Ovary (tissue), 9 donors: ENCODE data around the gene PRR35. TPM values are rescaled to one million over a fixed set of nuclear protein-coding genes. Genes with fewer than 3 reads are reported as not detected.

ENCODE experiments used
- DNase-seq, 5 donors: peaks; one replicate each; pipeline ENCODE4 v3.0.0-alpha.2; 2019 to 2020
- H3K27ac ChIP-seq, 2 donors: fragments of 200-600 bp; one replicate each; pipeline versions ENCODE4 v1.5.1 to v1.8.0; 2019 to 2022
- H3K27me3 ChIP-seq: fragments of 200-600 bp; one replicate; pipeline ENCODE4 v1.8.0; 2022
- H3K36me3 ChIP-seq: fragments of 200-600 bp; sonication (generic); one replicate; pipeline ENCODE4 v1.5.1; 2019
- H3K4me1 ChIP-seq: one replicate; pipeline ENCODE4 v1.8.1; 2013; ENCODE audit warnings: mild to moderate bottlenecking, moderate library complexity; ENCODE audit not compliant: insufficient read depth
- H3K4me3 ChIP-seq: fragments of 200-600 bp; sonication (generic); one replicate; pipeline ENCODE4 v1.5.1; 2017
- H3K9me3 ChIP-seq, 2 donors: fragments of 200-600 bp in 1 of 2; sonication (generic) in 1 of 2; one replicate each; pipeline versions ENCODE4 v1.5.1 to v1.8.1; 2013 to 2019; ENCODE audit warnings: mild to moderate bottlenecking in 1 of 2, moderate library complexity in 1 of 2
- CTCF ChIP-seq, 3 donors: fragments of 450-650 bp in 2 of 3; fragments of 200-600 bp in 1 of 3; IDR thresholded peaks; one replicate each; pipeline versions ENCODE4 v1.5.1 to v1.8.0; 2016 to 2022; ENCODE audit warnings: antibody characterized with exemption in 3 of 3, mild to moderate bottlenecking in 1 of 3
- EP300 ChIP-seq: sonication (generic); formaldehyde crosslinking; IDR thresholded peaks from one replicate; pipeline ENCODE4 v1.6.1; 2017; ENCODE audit warnings: antibody characterized with exemption
- POLR2A ChIP-seq: fragments of 450-650 bp; IDR thresholded peaks from one replicate; pipeline ENCODE4 v1.6.1; 2017; ENCODE audit warnings: antibody characterized with exemption, mild to moderate bottlenecking, moderate library complexity
- WGBS, 3 donors: extraction: QIAGEN DNeasy Blood & Tissue Kit in 1 of 3; methylation state at CpG; one replicate each; pipeline versions ENCODE4 v1.1.5 to v1.1.7; 2013 to 2017; 5-methylcytosine and 5-hydroxymethylcytosine counted together
- intact Hi-C, 4 donors: fragments of 100-400 bp; cut with DNase I; formaldehyde crosslinking; loops; one replicate each; pipeline versions ENCODE4 v1.11.0 to v1.15.1; 2022 to 2023
- polyA plus RNA-seq, 2 donors: library from polyadenylated mRNA; stranded (reverse); fragments of 200-250 nt in 1 of 2; fragments of 350-450 nt in 1 of 2; fragmentation: Illumina TruSeq in 1 of 2; extraction: RNeasy Lipid Tissue Mini Kit (QIAGEN cat#74804) in 1 of 2; gene quantifications; one replicate each; pipeline ENCODE4 v1.2.3, GENCODE V29; 2013 to 2014
- total RNA-seq, 7 donors: library from RNA; depleted of rRNA in 2 of 7; stranded (reverse); fragments of >200 nt in 2 of 7; fragmentation: NEBNext Ultra II Directional in 3 of 7; extraction: Animal tissue kit (Norgen Biotek cat#: 25700) in 3 of 7; gene quantifications; one replicate each; pipeline versions ENCODE4 v1.1.0 to v1.2.4, GENCODE V29; 2016 to 2023
- donor health status: DM: no; HTN: no; CAD: no; lungs with moderate emphysema.
- donor health status: DM: no; HTN: no; CAD: no.
- donor health status: Bipolar disorder and iron deficiency.
- donor health status: DM: yes; HTN: yes; CAD: no.
- donor health status: DM: no; HTN: no; CAD: no.
- donor health status: DM: yes; HTN: yes; CAD: no.

The PRR35 gene
- total and polyA plus RNA-seq, 9 donors, result not detected

GRCh38 chr16:563072-563644 is 3.0 kb downstream of the PRR35 start:
- no peaks in the 10 kb centered on the region for H3K9me3 ChIP-seq
- no peak overlapping the region for H3K27ac ChIP-seq
- peaks cover 3% of the 10 kb centered on the region for H3K27me3 ChIP-seq
- no peak overlapping the region for H3K4me3 ChIP-seq
- intact Hi-C loops, result no loop called here
- no peaks in the 10 kb centered on the region for H3K36me3 ChIP-seq
- peaks cover 27% of the 10 kb centered on the region for H3K4me1 ChIP-seq
- 87 to 88% (median 87%) methylated on average over 24 to 30 of the region's 30 CpGs for WGBS, 3 donors
- no peak for TF ChIP-seq EP300
- no peak for TF ChIP-seq CTCF (IDR thresholded peaks at IDR 0.05)
- TF ChIP-seq POLR2A, result no peak
- no peak for DNase-seq

DNA sequence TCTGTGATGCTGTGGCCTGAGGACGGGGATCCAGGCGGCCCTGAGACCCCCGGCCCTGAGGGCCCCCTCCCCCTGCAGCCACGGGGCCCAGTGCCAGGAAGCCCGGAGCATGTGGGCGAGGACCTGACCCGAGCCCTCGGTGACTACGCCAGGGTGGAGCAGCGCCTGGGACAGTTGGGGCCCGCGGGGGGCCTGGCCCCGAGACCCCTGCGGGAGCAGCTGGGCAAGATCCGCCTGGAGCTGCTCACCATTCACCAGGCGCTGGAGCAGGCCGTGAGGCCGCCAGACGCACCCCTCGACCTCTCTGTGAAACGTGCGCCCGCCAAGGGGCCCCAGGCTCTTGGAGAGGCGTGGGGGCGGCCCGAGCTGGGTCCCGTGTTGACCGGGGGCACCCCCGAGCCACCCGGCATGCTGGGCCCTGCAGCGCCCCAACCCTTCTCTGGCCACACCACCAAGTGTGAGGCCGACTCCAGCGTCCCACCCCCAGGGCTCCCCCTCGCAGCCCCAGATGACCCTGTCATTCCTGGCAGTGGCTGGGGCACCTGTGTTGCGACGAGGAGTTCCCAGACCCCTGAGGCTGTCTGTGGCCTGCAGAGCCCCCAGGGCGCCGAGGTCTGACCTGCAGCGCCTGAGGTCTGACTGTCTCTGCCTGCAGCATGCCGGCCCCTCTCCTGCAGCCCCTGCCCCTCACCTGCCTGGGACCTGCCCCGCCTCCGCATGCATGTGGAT is 4.7 kb downstream of the PRR35 start:
- Histone ChIP-seq H3K4me3 (no peak overlapping the region), H3K27me3 (peaks cover 3% of the 10 kb centered on the region), H3K4me1 (peaks cover 37% of the 10 kb centered on the region), H3K27ac (peak overlapping the region; percentile 19 to 80), H3K36me3 (no peaks in the 10 kb centered on the region), H3K9me3 (no peaks in the 10 kb centered on the region)
- 69 to 87% (median 70%) methylated on average over 38 to 42 of the region's 42 CpGs for WGBS, 3 donors
- TF ChIP-seq CTCF (IDR thresholded peaks at IDR 0.05), result no peak
- no peak for TF ChIP-seq POLR2A
- no peak for TF ChIP-seq EP300
- intact Hi-C loops, result loop anchor here in 1 of 4 donors (5.0 kb wide), 1 partner anchor 102 kb away; the partner anchor contains the start of gene RHOT2
- no peak for DNase-seq

- TF ChIP-seq EP300 (no peak), POLR2A (no peak), CTCF (IDR thresholded peaks at IDR 0.05) (no peak)
- H3K4me3 ChIP-seq, result no peak overlapping the region
- no peaks in the 10 kb centered on the region for H3K9me3 ChIP-seq
- peaks cover 3% of the 10 kb centered on the region for H3K27me3 ChIP-seq
- WGBS, 3 donors, result 13 to 25% (median 15%) methylated on average over 32 to 35 of the region's 35 CpGs
- H3K36me3 ChIP-seq, result no peaks in the 10 kb centered on the region
- intact Hi-C loops, result loop anchor here in 1 of 4 donors (5.0 kb wide), 1 partner anchor 102 kb away; the partner anchor contains the start of gene RHOT2
- H3K27ac ChIP-seq, result peak overlapping the region; percentile 40 to 80
- peak in 4 of 5 donors; percentile 63 to 84 (median 78) for DNase-seq
- peaks cover 37% of the 10 kb centered on the region for H3K4me1 ChIP-seq
Observed at GRCh38 chr16:565419-566330, 5.5 kb downstream of the PRR35 start.
